Measurements from ENCODE around the gene CCDC184. TPM values are rescaled to one million over a fixed set of nuclear protein-coding genes. Genes with fewer than 3 reads are reported as not detected.
A peak's percentile ranks its signal among the peaks of the same experiment; 100 is the strongest.

The CCDC184 gene
- total RNA-seq, 1 donor from 2014 or later = 0.32 TPM

DNA sequence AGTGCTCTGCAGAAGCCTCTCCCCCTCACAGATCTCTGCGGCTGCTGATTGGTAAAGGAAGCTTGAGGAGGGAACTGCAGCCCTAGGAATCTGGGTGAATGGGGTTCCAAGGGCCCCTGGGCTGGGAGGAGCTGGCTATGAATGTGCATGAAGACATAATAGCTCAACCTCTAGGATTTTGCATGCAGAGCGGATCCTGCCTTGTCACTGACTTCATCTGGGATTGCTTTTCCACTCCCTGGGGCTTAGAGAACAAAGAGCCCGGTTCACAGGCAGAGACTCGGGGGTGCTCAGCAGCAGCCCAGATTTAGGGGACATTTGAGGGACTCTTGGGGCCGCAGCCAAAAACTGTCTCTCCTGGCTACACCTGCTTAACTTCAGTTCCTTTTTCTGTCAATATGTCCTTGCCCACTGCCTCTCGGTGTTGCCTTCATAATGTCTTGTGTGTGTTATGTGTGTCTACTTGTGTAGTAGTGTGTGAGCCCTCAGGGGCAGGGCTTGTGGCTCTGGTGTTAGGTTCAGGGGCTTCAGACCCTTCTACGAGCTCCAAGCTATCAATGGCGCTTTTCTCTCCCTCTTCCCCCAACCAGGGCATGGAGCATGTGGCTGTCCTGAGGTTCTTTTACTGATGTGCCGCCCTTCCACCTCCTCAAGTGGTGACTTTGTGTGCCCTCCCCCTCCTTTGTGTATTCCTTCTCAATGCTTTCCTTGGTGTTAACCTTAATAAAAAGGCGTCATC is 1.9 kb downstream of the CCDC184 start:
- no peaks in the 10 kb centered on the region for H3K9me3 Mint-ChIP-seq (ENCODE audit: unreplicated experiment)
- H3K4me1 Mint-ChIP-seq (ENCODE audit: unreplicated experiment) = peaks cover 10% of the 10 kb centered on the region
- no peak overlapping the region for H3K27ac Mint-ChIP-seq (ENCODE audit: unreplicated experiment)
- H3K4me3 Mint-ChIP-seq (ENCODE audit: unreplicated experiment) = peak overlapping the region; percentile 44
- no peaks in the 10 kb centered on the region for H3K36me3 Mint-ChIP-seq (ENCODE audit: unreplicated experiment)
- TF ChIP-seq, protein P1, sequence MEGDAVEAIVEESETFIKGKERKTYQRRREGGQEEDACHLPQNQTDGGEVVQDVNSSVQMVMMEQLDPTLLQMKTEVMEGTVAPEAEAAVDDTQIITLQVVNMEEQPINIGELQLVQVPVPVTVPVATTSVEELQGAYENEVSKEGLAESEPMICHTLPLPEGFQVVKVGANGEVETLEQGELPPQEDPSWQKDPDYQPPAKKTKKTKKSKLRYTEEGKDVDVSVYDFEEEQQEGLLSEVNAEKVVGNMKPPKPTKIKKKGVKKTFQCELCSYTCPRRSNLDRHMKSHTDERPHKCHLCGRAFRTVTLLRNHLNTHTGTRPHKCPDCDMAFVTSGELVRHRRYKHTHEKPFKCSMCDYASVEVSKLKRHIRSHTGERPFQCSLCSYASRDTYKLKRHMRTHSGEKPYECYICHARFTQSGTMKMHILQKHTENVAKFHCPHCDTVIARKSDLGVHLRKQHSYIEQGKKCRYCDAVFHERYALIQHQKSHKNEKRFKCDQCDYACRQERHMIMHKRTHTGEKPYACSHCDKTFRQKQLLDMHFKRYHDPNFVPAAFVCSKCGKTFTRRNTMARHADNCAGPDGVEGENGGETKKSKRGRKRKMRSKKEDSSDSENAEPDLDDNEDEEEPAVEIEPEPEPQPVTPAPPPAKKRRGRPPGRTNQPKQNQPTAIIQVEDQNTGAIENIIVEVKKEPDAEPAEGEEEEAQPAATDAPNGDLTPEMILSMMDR (IDR thresholded peaks at IDR 0.05) = no peak
- peaks cover 79% of the 10 kb centered on the region for H3K27me3 Mint-ChIP-seq (ENCODE audit: unreplicated experiment)
- DNase-seq (ENCODE audit: extremely low spot score, unreplicated experiment) = no peak

DNA sequence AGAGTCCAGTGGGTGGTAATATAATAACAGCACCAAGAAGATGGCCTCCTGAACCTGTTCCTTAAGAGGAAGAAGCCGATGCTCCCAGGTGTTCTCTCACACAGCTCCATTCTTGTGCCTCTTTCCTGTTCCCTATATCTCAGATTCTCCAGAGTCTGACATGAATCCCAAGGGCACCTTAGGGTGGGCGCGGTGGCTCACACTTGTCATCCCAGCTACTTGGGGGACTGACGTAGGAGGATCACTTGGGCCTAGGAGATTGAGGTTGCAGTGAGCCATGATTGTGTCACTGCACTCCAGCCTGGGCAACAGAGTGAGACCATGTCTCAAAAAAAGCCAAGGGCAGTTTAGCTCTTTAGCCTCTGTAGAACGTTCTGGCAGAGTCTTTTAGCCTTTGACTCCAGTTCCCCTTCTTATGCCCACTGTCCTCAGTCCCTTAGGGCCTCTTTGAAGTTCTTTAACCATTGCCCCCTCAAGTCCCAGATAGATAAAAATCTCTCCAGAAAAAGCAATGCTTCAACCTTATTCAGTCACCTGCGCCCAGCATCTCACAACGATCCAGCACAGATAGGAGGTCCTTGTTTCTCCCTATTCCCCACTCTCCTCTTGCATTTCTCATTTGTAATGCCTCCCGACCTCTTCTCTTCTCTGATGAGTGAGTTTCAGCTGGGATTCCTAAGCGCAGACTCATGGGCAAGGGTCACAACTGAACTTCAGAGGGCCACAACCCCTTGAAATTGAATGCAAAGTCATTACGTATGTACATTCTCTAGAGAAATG is 4.7 kb downstream of the CCDC184 start:
- no peaks in the 10 kb centered on the region for H3K36me3 Mint-ChIP-seq (ENCODE audit: unreplicated experiment)
- H3K27ac Mint-ChIP-seq (ENCODE audit: unreplicated experiment) = no peak overlapping the region
- TF ChIP-seq, protein P1 (IDR thresholded peaks at IDR 0.05) = no peak
- H3K9me3 Mint-ChIP-seq (ENCODE audit: unreplicated experiment) = no peaks in the 10 kb centered on the region
- no peak overlapping the region for H3K4me3 Mint-ChIP-seq (ENCODE audit: unreplicated experiment)
- H3K27me3 Mint-ChIP-seq (ENCODE audit: unreplicated experiment) = peaks cover 80% of the 10 kb centered on the region
- H3K4me1 Mint-ChIP-seq (ENCODE audit: unreplicated experiment) = peaks cover 3% of the 10 kb centered on the region
- no peak for DNase-seq (ENCODE audit: extremely low spot score, unreplicated experiment)

- Mint-ChIP-seq H3K9me3 (ENCODE audit: unreplicated experiment) (no peaks in the 10 kb centered on the region), H3K27ac (ENCODE audit: unreplicated experiment) (no peak overlapping the region), H3K4me1 (ENCODE audit: unreplicated experiment) (no peaks in the 10 kb centered on the region), H3K27me3 (ENCODE audit: unreplicated experiment) (peaks cover 89% of the 10 kb centered on the region), H3K4me3 (ENCODE audit: unreplicated experiment) (no peak overlapping the region), H3K36me3 (ENCODE audit: unreplicated experiment) (no peaks in the 10 kb centered on the region)
- TF ChIP-seq, protein P1 (IDR thresholded peaks at IDR 0.05) = peak; percentile 85
- no peak for DNase-seq (ENCODE audit: extremely low spot score, unreplicated experiment)
These were observed 6.1 kb downstream of the CCDC184 start for GRCh38 chr12:48189331-48190125.

DNA sequence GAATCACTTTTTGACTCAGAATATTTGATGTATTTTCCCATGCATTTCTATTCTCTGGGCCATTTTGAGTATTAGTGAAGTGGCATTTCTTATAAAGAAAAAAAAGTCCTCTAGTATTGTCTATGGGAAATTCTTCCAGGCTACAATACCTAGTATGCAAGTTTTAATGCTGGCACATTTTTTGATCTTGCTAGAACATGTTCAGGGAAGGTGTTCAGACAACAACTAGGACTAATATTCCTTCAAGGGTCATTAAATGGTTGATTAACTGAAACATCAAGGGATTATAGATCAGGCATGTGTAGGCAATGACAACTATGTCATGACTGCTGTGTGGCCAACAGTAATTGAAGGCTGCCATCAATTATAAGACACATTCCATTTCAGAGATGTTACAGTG is 7.7 kb downstream of the CCDC184 start:
- no peaks in the 10 kb centered on the region for H3K36me3 Mint-ChIP-seq (ENCODE audit: unreplicated experiment)
- no peak overlapping the region for H3K4me3 Mint-ChIP-seq (ENCODE audit: unreplicated experiment)
- no peak for DNase-seq (ENCODE audit: extremely low spot score, unreplicated experiment)
- H3K9me3 Mint-ChIP-seq (ENCODE audit: unreplicated experiment) = no peaks in the 10 kb centered on the region
- H3K27me3 Mint-ChIP-seq (ENCODE audit: unreplicated experiment) = peaks cover 82% of the 10 kb centered on the region
- no peak overlapping the region for H3K27ac Mint-ChIP-seq (ENCODE audit: unreplicated experiment)
- TF ChIP-seq, protein P1 (IDR thresholded peaks at IDR 0.05) = no peak
- H3K4me1 Mint-ChIP-seq (ENCODE audit: unreplicated experiment) = no peaks in the 10 kb centered on the region
